Large intestine (tissue), 3 donors: ENCODE measurements around the gene SDK2. TPM values are rescaled to one million over a fixed set of nuclear protein-coding genes. Genes with fewer than 3 reads are reported as not detected.

ENCODE experiments used
- DNase-seq, 2 donors: peaks; one replicate each; pipeline versions ENCODE4 v3.0.0 to v3.0.0-alpha.2; 2013
- H3K27ac ChIP-seq: one replicate; pipeline ENCODE4 v1.5.1; 2013; ENCODE audit warnings: low read length
- H3K27me3 ChIP-seq: 2 replicates; pipeline ENCODE4 v1.6.1; 2013; ENCODE audit warnings: low read length; ENCODE audit not compliant: control insufficient read depth, insufficient read depth
- H3K36me3 ChIP-seq: 2 replicates; pipeline ENCODE4 v1.6.1; 2013; ENCODE audit warnings: low read length; ENCODE audit not compliant: control insufficient read depth, insufficient read depth
- H3K4me1 ChIP-seq: one replicate; pipeline ENCODE4 v1.6.1; 2013; ENCODE audit warnings: low read length; ENCODE audit not compliant: control insufficient read depth, insufficient read depth
- H3K4me3 ChIP-seq: one replicate; pipeline ENCODE4 v1.5.1; 2013; ENCODE audit warnings: low read length
- H3K9me3 ChIP-seq: one replicate; pipeline ENCODE4 v1.6.1; 2013; ENCODE audit warnings: mild to moderate bottlenecking, low read depth, low read length, moderate library complexity; ENCODE audit not compliant: control insufficient read depth
- WGBS: methylation state at CpG from one replicate; pipeline ENCODE4 v1.1.5; 2013; ENCODE audit warnings: low lambda C conversion rate; ENCODE audit not compliant: insufficient coverage; 5-methylcytosine and 5-hydroxymethylcytosine counted together
- polyA plus RNA-seq: library from polyadenylated mRNA; unstranded; fragments of 120-200 nt; gene quantifications from one replicate; pipeline ENCODE4 v1.2.1, GENCODE V29; 2013

Gene SDK2
- polyA plus RNA-seq, 1 donor = 0.94 TPM

DNA sequence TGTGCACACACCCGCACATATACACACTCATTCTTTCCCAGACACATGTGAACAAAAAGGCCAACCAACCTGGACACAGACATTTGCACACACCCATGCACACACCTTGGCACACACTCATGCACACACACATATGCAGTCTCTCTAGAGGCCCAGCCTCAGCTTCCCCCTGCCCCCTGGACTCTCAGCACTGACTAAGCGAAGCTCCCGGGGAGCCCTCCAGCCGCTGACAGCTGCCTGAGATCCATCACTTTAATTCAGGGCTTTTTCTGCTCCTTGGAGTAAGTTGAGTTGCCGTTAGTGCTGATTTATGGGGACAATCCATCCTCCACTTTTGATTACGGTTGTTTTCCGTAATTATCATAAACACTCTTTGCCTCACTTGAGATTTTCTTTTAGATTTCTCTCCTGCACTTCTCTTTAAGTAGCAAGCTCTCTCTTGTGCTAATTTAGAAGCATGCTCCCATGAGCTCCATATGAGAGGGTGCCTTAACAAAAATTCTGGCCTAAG, 173.9 kb downstream of the SDK2 start:
- peaks cover 7% of the 10 kb centered on the region for H3K27me3 ChIP-seq
- no peak overlapping the region for H3K4me3 ChIP-seq
- H3K27ac ChIP-seq = no peak overlapping the region
- no peak for DNase-seq
- peaks cover 7% of the 10 kb centered on the region for H3K4me1 ChIP-seq
- no peaks in the 10 kb centered on the region for H3K36me3 ChIP-seq
- peaks cover 5% of the 10 kb centered on the region for H3K9me3 ChIP-seq
- WGBS = 92% methylated on average over 3 of the region's 7 CpGs

DNA sequence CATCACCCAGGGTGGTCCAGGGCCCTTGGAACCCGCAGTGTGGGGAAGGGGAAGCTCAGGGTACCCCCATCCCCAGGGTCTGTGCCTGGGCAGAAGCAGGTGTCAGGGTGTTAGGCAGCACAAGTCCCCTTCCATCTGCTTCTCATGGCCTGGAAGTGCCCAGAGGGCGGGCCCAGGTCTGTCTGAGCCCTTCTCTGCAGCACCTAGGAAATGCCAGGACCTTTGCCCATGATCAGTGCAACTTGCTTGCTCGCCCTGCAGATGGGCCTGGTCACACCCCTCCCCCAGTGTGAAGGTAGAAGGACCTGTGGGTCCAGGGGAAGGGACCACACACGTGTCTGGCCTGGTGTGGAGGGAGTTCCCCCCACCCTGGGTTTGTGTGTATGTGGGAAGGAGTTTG, 174.9 kb downstream of the SDK2 start:
- no peak overlapping the region for H3K4me3 ChIP-seq
- WGBS = no CpG with 5 or more reads among the region's 4 CpGs
- DNase-seq = no peak
- peaks cover 5% of the 10 kb centered on the region for H3K4me1 ChIP-seq
- no peak overlapping the region for H3K27ac ChIP-seq
- H3K36me3 ChIP-seq = no peaks in the 10 kb centered on the region
- H3K27me3 ChIP-seq = peaks cover 7% of the 10 kb centered on the region
- H3K9me3 ChIP-seq = peaks cover 1% of the 10 kb centered on the region

DNA sequence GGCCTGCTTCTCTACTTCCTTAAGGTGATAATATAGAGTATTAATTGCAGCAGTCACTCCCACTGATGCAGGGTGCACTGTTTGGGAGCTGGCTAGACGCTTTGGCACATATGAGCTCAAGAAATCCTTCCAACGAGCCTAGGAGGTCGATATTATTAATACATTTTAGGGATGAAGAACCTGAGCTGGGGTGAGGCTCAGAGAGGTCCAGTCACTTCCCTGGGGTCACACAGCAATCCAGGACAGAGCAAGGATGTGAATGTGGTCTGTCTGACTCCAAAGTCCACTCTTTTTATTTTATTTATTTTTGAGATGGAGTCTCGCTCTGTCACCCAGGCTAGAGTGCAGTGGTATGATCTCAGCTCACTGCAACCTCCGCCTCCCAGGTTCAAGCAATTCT, 176.0 kb downstream of the SDK2 start:
- peaks cover 7% of the 10 kb centered on the region for H3K27me3 ChIP-seq
- no CpG with 5 or more reads among the region's 5 CpGs for WGBS
- H3K27ac ChIP-seq = no peak overlapping the region
- H3K4me1 ChIP-seq = no peaks in the 10 kb centered on the region
- no peak overlapping the region for H3K4me3 ChIP-seq
- no peak for DNase-seq
- no peaks in the 10 kb centered on the region for H3K9me3 ChIP-seq
- no peaks in the 10 kb centered on the region for H3K36me3 ChIP-seq

DNA sequence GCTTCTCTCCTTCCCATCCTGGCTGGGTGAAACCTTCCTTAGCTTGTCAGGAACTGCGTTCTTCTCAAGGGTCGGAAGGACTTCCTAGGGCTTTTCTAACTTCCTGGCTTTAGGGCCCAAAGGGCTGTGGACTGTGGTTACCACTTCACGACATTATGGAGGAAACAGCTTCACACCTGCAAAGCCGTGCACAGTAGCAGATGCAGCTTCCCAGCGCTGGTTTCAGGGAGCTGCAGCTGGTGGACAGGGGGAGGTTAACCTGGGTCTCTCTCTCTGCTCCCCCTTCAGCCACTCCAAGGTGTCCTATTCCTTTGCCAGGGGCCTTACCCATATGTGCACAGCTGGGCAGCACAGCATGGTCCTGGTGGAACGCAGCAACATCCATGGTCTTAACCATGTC, 176.6 kb downstream of the SDK2 start:
- Histone ChIP-seq H3K4me1 (no peaks in the 10 kb centered on the region), H3K9me3 (no peaks in the 10 kb centered on the region), H3K27me3 (peaks cover 5% of the 10 kb centered on the region), H3K36me3 (no peaks in the 10 kb centered on the region), H3K4me3 (no peak overlapping the region), H3K27ac (no peak overlapping the region)
- no CpG with 5 or more reads among the region's 6 CpGs for WGBS
- DNase-seq = no peak

DNA sequence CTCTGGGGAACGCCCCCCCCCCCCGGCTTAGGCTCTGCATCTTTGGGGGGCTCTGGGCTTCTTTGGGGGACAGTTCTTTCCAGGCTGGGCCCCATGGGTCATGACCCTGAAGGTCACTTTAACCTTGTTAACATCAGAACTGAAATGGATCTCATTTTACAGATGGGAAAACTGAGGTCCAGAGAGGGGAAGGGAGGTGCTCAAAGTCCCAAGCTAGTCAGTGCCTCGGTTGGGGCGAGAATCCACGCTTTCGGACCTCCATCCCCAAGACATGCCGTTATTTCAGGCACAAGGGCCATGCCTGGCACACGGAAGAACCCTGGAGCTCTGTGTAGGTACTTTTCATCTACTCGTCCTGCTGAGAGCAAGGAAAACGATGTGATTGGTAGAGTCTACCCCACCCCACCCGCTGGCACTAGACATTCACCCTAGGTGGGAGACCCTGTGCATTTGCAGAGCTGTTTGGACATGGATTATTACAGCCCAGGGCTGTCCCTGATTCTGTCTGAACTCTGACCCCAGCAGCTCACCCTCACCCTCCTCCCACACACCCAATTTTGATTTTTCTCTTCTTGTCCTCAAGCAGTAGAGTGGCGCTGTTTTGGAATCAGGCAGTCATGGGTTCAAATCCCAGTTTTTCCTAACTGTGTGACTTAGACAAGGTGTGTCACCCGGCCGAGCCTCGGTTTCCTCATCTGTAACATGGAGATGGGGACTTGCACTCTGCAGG, 177.4 kb downstream of the SDK2 start:
- H3K4me1 ChIP-seq = no peaks in the 10 kb centered on the region
- H3K27ac ChIP-seq = no peak overlapping the region
- no peaks in the 10 kb centered on the region for H3K36me3 ChIP-seq
- WGBS = no CpG with 5 or more reads among the region's 15 CpGs
- no peak for DNase-seq
- H3K27me3 ChIP-seq = peaks cover 5% of the 10 kb centered on the region
- H3K9me3 ChIP-seq = no peaks in the 10 kb centered on the region
- H3K4me3 ChIP-seq = no peak overlapping the region

DNA sequence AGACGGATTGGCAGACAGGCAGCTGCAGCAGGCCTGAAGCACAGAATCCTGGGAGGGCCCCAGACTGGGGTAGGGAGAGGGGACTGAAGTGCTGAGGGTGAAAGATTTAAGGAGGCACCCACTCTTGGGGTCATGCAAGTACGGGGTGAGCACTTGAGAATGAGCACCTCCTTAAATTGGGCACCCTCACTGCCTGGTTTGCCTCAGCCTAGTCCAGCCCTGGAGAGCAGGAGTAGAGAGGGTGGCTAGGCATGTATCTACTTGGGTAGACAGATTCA, 178.4 kb downstream of the SDK2 start:
- Histone ChIP-seq H3K4me3 (no peak overlapping the region), H3K4me1 (no peaks in the 10 kb centered on the region), H3K9me3 (no peaks in the 10 kb centered on the region), H3K36me3 (no peaks in the 10 kb centered on the region), H3K27me3 (peaks cover 5% of the 10 kb centered on the region), H3K27ac (no peak overlapping the region)
- WGBS = no CpG with 5 or more reads among the region's 2 CpGs
- no peak for DNase-seq

DNA sequence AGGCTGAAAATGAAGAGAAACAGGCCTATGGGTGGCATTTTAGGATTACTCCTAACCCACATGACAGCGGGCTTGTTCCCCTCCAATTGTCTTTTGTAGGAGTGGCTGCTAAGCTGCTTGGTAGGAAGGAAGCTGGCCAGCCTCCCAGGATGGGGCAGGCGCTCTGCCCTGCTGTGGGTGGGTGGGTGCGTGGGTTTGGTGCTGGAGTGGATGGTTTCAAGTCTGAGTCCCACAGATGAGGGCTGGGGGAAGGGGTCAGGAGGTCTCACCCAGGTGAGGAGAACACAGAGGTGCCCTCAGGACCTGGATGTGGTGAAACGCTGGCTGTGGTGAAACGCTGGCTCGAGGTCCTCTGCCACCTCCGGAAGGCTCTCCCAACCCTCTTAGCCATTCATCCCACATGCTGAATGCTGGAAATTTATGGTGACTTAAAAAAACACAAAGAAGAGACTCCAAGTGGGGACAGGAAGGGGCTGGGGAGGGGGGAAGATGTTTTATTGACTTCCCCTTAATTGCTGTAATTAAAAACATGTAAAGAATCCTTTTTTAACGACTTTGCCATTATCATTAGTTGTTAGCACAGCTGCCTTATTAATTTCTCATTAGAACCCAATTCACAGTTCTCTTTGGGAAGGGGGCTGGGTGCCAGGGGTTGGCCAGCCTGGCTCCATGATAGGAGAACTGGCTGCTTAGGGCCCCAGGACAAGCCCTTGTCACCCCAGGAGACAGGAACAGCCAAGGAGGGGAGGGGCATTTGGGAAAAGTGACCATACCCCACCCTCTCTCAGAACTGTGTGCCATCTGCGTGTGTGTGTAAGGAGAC, 178.9 kb downstream of the SDK2 start:
- WGBS = no CpG with 5 or more reads among the region's 9 CpGs
- DNase-seq = no peak
- H3K27ac ChIP-seq = no peak overlapping the region

DNA sequence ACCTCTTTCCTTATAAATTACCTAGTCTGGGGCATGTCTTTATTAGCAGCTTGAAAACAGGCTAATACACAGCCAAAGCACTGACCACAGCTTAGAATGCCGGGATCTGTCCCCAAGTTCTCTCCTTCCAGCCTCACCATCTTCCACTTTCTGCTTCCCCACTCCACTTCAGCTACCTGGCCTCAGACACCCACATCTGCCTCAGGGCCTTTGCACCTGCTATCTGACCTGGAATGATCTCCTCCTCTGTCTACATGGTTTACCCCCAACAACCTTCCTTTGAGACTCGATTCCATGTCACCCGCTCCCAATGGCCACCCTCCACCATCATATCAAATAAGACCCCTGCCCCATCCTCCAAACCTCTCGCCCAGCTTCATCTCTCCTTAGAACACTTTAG, 179.8 kb downstream of the SDK2 start:
- Histone ChIP-seq H3K4me3 (no peak overlapping the region), H3K9me3 (no peaks in the 10 kb centered on the region), H3K4me1 (no peaks in the 10 kb centered on the region), H3K36me3 (no peaks in the 10 kb centered on the region), H3K27ac (no peak overlapping the region), H3K27me3 (peaks cover 5% of the 10 kb centered on the region)
- DNase-seq = no peak
- no CpG with 5 or more reads among the region's 4 CpGs for WGBS

More for the DNA sequence above, 178.9 kb downstream of the SDK2 start:
- Histone ChIP-seq H3K36me3 (no peaks in the 10 kb centered on the region), H3K4me3 (no peak overlapping the region), H3K4me1 (no peaks in the 10 kb centered on the region), H3K9me3 (no peaks in the 10 kb centered on the region), H3K27me3 (peaks cover 5% of the 10 kb centered on the region)

DNA sequence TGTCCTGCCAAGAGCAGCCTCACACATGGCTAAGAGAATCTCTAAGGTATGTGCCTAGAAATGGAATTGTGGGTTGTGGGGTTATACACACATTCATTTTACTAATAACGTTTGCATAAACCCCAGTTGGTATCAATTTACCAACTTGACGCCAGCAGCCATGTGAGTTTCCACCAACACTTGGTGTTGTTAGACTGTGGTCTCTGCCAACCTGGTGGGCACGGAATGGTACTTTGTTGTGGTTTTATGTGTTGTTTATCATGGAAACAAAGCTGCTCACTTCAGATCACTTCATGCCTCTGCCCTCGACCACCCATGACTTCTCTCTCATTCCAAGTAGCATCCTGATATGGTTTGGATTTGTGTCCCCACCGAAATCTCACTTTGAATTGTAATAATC, 180.4 kb downstream of the SDK2 start:
- WGBS = no CpG with 5 or more reads among the region's 5 CpGs

DNA sequence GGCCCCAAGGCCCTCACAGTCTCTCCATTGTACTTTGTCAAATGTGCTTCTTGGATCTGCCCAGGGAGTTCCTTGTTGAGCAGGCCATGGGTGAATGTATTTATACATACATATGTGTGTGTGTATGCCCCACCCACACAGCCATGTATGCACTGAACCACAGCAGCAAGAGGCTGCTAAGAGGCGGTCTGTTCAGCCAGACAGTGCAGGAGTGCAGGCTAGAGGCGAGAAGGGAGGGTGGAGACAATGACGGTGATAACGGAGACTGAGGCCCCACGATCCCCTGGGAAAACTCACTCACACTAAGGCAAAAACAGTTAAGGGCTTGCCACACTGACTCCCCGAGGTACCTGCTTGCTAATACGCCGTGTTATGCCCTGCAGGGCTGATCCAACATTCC, 181.4 kb downstream of the SDK2 start:
- no CpG with 5 or more reads among the region's 8 CpGs for WGBS
- H3K27me3 ChIP-seq = peaks cover 5% of the 10 kb centered on the region
- no peaks in the 10 kb centered on the region for H3K4me1 ChIP-seq
- no peaks in the 10 kb centered on the region for H3K9me3 ChIP-seq
- H3K27ac ChIP-seq = no peak overlapping the region
- DNase-seq = no peak
- H3K4me3 ChIP-seq = no peak overlapping the region
- no peaks in the 10 kb centered on the region for H3K36me3 ChIP-seq

More for the DNA sequence above, 180.4 kb downstream of the SDK2 start:
- peaks cover 5% of the 10 kb centered on the region for H3K27me3 ChIP-seq
- H3K4me1 ChIP-seq = no peaks in the 10 kb centered on the region
- H3K27ac ChIP-seq = no peak overlapping the region
- H3K36me3 ChIP-seq = no peaks in the 10 kb centered on the region
- H3K4me3 ChIP-seq = no peak overlapping the region
- no peaks in the 10 kb centered on the region for H3K9me3 ChIP-seq
- no peak for DNase-seq
